ENCODE data around the gene MAP1LC3A.
A peak's percentile ranks its signal among the peaks of the same experiment; 100 is the strongest.

- TF ChIP-seq POLR2AphosphoS5 (IDR thresholded peaks at IDR 0.05) (no peak), POLR2A (IDR thresholded peaks at IDR 0.05) (no peak), CTCF (IDR thresholded peaks at IDR 0.05) (peak in 5 of 7 experiments; percentile 10 to 35 (median 26))
Measured at GRCh38 chr20:34536798-34537394, 21.6 kb upstream of the MAP1LC3A start.

Data from stomach (tissue), 4 donors.